Measurements from ENCODE around the gene CRIP1. TPM values are rescaled to one million over a fixed set of nuclear protein-coding genes. Genes with fewer than 3 reads are reported as not detected.
A peak's percentile ranks its signal among the peaks of the same experiment; 100 is the strongest.

The CRIP1 gene
- total and polyA plus RNA-seq, 4 donors: 72.8 to 465 (median 301) TPM

GRCh38 chr14:105480199-105480746, 6.4 kb upstream of the CRIP1 start:
- TF ChIP-seq CTCF (IDR thresholded peaks at IDR 0.05; ENCODE audit: control extremely low read depth, extremely low read depth): no peak
- peak overlapping the region; percentile 67 to 74 for H3K27ac ChIP-seq (ENCODE audit: low read depth in 1 of 2, low read length in 1 of 2)
- H3K36me3 ChIP-seq (ENCODE audit: control insufficient read depth in 4 of 4, insufficient read depth in 4 of 4, low read length in 4 of 4): peaks cover 0 to 8% (median 0%) of the 10 kb centered on the region in 4 donors
- H3K4me1 ChIP-seq (ENCODE audit: control insufficient read depth in 5 of 5, insufficient read depth in 5 of 5, low read length in 5 of 5): peaks cover 4 to 50% (median 26%) of the 10 kb centered on the region in 5 donors
- no peak overlapping the region for H3K4me3 ChIP-seq
- no peaks in the 10 kb centered on the region for H3K9me3 ChIP-seq (ENCODE audit: control insufficient read depth in 4 of 4, insufficient read depth in 3 of 4, low read length in 3 of 4)
- 66 to 67% methylated on average over 15 of the region's 15 CpGs for WGBS, 2 donors
- ATAC-seq (ENCODE audit: insufficient read depth, low FRiP score) (no peak), DNase-seq (no peak)
- no peaks in the 10 kb centered on the region for H3K27me3 ChIP-seq (ENCODE audit: control insufficient read depth in 3 of 3, insufficient read depth in 3 of 3, low read length in 2 of 3)
- H3K9ac ChIP-seq (ENCODE audit: insufficient read depth in 1 of 2, low read length in 2 of 2): no peak overlapping the region

- TF ChIP-seq CTCF (IDR thresholded peaks at IDR 0.05; ENCODE audit: control extremely low read depth, extremely low read depth): peak; percentile 97
- Histone ChIP-seq H3K4me1 (ENCODE audit: control insufficient read depth in 5 of 5, insufficient read depth in 5 of 5, low read length in 5 of 5) (peaks cover 6 to 47% (median 31%) of the 10 kb centered on the region in 5 donors), H3K27me3 (ENCODE audit: control insufficient read depth in 3 of 3, insufficient read depth in 3 of 3, low read length in 2 of 3) (peaks cover 0 to 2% (median 0%) of the 10 kb centered on the region in 3 donors), H3K4me3 (no peak overlapping the region), H3K36me3 (ENCODE audit: control insufficient read depth in 4 of 4, insufficient read depth in 4 of 4, low read length in 4 of 4) (peaks cover 0 to 8% (median 0%) of the 10 kb centered on the region in 4 donors), H3K9ac (ENCODE audit: insufficient read depth in 1 of 2, low read length in 2 of 2) (peak overlapping the region; percentile 68 to 83), H3K9me3 (ENCODE audit: control insufficient read depth in 4 of 4, insufficient read depth in 3 of 4, low read length in 3 of 4) (no peaks in the 10 kb centered on the region), H3K27ac (ENCODE audit: low read depth in 1 of 2, low read length in 1 of 2) (peak overlapping the region; percentile 93 to 95)
- ATAC-seq (ENCODE audit: insufficient read depth, low FRiP score) (peak; percentile 82), DNase-seq (peak; percentile 93 to 95 (median 95))
- 0 to 1% methylated on average over 34 to 35 of the region's 35 CpGs for WGBS, 2 donors
Observed at GRCh38 chr14:105480807-105481801, 5.6 kb upstream of the CRIP1 start.

GRCh38 chr14:105481886-105482457, 4.7 kb upstream of the CRIP1 start:
- peak; percentile 46 for ATAC-seq (ENCODE audit: insufficient read depth, low FRiP score)
- H3K27me3 ChIP-seq (ENCODE audit: control insufficient read depth in 3 of 3, insufficient read depth in 3 of 3, low read length in 2 of 3): peaks cover 0 to 10% (median 0%) of the 10 kb centered on the region in 3 donors

More at GRCh38 chr14:105481886-105482457, 4.7 kb upstream of the CRIP1 start:
- Histone ChIP-seq H3K9ac (ENCODE audit: insufficient read depth in 1 of 2, low read length in 2 of 2) (peak overlapping the region; percentile 59 to 81), H3K4me1 (ENCODE audit: control insufficient read depth in 5 of 5, insufficient read depth in 5 of 5, low read length in 5 of 5) (peaks cover 4 to 41% (median 35%) of the 10 kb centered on the region in 5 donors), H3K9me3 (ENCODE audit: control insufficient read depth in 4 of 4, insufficient read depth in 3 of 4, low read length in 3 of 4) (no peaks in the 10 kb centered on the region), H3K4me3 (no peak overlapping the region), H3K36me3 (ENCODE audit: control insufficient read depth in 4 of 4, insufficient read depth in 4 of 4, low read length in 4 of 4) (peaks cover 0 to 8% (median 0%) of the 10 kb centered on the region in 4 donors), H3K27ac (ENCODE audit: low read depth in 1 of 2, low read length in 1 of 2) (peak overlapping the region; percentile 86 to 95)
- TF ChIP-seq CTCF (IDR thresholded peaks at IDR 0.05; ENCODE audit: control extremely low read depth, extremely low read depth): no peak
- peak; percentile 98 for DNase-seq
- WGBS, 2 donors: 2 to 3% methylated on average over 18 of the region's 18 CpGs

Measured in lung (tissue), 12 donors.